Stimulated activated CD4-positive, alpha-beta T cell treated with anti-CD3 and anti-CD28 coated beads, Interleukin-12 subunit alpha, Interleukin-12 subunit beta, amount 100 ng/mL, for 24 hours (primary cell): ENCODE measurements around the gene HOXC9.

Source experiments
- DNase-seq, 2 experiments: peaks; one replicate each; pipeline ENCODE4 v3.0.0-alpha.2; 2020; ENCODE audit warnings: low read depth in 2 of 2

HOXC9 gene

DNA sequence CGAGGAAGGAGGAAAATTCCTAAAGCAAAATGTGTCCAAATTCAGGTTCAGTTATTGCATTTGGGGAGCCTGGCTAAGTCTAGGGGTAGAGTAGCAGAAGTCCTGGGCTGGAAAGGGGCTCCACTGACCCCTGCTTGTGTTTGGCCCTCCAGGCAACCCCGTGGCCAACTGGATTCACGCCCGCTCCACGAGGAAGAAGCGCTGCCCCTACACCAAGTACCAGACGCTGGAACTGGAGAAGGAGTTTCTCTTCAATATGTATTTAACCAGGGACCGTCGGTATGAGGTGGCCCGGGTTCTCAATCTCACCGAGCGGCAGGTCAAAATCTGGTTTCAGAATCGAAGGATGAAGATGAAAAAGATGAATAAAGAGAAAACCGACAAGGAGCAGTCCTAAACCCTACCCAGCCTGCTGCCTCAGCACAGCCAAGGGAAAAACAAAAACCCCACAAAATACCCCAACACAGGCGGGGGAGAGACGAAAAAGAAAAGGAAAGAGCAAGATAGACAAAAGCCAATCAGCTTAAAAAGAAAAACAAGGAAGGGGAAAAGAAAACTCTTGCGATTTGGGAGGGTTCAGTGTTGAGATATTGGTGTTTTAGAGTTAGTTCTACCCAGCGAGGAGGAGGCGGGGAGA is 2.4 kb downstream of the HOXC9 start:
- no peak for DNase-seq

DNA sequence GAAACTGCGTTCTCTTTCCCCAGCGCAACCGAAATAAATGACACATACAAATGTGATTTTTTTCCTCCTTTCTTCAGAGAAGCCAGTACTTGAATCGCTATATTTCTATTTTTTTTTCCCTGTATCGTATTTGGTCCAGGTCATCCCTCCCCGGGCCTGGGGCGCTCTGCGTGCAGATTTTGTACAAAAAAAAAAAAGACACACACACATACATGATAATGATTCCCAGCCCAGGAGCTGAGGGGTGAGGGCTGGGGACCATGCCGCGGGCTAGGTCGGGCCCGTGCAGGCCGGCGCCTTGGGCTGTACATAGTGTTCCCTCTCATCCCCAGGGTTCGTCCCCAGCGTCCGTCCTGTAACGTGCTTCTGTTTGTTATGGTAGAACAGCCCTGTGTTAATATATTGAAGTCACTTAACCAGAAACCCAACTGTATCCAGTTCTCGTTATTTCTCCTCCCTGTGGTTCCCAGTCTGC is 3.0 kb downstream of the HOXC9 start:
- DNase-seq = no peak

DNA sequence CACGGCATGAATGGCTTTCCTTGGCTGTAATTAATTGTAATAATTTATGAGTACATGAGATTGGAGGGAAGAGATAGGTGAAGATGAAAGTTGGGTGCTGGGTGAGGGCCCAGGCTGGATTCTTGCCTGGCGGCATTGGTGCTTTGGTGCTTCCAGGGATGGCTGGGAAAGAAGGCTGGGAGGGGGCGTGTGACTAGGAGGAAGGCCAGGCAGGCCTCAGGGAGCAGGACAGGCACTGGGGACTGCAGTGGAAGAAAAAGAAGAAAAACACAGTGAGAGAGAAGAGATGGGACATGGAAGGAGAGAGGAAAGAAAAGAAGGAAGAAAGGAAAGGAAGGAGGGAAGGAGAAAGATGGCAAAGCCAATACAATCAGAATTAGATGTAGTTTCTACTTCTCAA is 3.7 kb downstream of the HOXC9 start:
- DNase-seq = no peak

DNA sequence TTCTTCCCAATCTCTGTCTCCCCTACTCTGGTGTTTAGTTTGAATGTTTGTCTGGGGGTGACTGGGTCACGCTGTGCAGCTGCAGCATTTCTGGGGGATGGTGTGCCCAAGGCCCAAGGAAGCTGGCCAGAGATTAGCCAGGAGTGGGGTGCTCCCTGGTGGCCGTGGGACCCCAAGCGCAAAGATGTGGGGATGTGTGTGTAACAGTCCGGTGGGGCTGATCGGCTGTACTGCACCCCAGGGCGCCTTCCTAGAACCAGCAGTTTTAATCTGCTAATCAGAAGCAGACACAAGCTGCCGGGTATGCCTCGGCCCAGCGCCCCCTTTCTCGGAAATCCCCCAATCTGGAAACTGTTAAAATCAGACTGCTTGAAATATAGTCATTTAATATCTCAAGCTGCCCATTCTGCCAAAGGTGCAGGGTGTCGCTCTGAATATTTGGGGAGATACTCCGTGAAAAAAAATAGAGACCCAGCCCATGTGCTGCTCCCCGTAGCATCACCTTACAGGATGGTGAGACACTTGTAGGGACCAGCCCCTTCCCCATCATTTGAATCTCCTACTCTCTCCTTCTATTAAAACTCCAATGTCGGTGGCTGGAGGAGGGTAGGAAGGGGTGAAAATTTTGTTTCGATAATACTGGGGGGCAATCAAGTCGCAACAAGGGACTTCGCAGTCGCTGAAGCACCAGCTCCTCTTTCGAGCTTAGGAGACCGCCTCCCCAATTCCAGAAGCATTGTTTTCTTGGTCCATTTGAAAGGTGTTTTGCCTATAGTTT is 4.3 kb downstream of the HOXC9 start:
- DNase-seq = no peak

DNA sequence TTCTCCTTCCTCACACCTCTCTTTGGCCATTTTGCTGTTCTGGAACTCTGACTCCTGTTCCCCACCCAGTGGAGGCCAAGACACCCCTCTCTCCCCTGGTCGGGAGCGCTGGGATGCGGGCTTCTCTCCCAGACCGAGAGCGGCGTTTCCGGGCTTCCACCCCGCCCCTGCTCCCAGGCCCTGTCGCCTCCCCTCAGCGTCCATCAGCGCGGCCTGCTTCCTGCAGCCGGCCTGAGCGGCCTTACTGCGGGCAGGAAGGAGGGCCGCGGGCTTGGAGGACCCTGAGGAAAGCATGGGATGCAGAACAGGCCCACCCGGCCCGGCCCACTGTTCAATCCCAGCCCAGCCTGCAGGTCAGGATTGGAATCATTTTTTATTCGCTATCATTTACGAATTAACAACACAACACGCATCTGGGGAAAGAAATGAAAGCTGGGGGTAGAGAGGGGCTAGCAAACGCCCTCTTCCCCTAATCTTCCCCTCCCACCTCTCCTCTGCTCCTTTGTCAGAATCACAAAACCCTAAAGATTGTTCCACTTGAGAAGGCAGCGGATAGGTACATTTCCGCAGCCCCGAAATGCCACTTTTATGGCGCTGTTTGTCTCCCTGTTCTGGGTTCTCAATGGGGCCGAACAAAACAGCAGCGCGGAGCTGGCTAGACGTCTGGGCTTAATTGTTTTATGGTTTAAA is 5.0 kb downstream of the HOXC9 start:
- DNase-seq = no peak

DNA sequence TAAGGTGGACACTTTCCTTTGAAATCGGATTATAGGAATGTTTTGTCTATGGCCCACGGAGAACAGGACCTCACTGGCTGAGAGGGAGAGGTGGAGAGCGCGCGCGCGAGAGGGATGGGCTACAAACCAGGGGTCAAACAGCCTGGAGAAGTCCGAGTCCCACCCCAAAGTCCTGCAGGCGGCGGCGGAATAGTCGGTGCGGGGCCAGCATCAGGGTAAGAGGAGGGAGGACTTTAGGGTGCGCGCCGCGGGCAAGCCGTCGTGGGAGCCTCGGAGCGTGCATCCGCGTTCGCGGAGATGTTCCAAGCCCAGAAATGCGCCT is 5.5 kb downstream of the HOXC9 start:
- no peak for DNase-seq

DNA sequence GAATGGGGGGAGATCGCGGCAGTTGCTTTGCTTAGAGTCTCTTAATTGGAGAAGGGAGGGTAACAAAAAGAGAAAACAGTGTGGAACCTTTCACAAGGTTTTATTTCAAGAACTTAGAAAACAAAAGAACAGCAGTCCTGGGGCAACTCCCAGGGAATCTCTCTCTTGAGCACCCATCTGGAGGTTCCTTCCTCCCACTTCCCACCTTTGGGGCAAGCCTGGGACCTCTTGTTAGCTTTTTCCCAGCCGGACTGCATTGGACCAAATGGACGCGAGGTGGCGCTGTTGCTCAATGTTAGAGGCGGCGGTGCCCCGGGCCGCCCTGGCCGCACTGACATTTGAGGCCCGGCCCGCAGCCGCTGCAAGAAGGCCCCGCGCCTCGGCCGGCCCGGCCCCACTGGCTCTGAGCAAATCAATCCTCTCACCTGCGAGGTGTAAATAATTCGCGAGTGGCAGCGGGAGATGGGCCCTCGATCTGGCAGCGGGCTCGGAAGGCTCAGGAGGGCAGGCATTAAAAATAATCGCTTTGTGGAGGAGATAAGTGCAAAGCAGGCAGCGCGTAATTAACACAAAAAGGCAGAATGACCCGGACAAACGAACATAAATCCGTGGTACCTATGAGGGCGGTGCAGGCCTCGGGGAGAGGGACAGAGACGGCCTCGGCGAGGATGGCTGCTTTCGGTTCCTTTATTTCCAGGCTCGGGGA is 6.0 kb downstream of the HOXC9 start:
- peak; percentile 67 to 83 for DNase-seq

DNA sequence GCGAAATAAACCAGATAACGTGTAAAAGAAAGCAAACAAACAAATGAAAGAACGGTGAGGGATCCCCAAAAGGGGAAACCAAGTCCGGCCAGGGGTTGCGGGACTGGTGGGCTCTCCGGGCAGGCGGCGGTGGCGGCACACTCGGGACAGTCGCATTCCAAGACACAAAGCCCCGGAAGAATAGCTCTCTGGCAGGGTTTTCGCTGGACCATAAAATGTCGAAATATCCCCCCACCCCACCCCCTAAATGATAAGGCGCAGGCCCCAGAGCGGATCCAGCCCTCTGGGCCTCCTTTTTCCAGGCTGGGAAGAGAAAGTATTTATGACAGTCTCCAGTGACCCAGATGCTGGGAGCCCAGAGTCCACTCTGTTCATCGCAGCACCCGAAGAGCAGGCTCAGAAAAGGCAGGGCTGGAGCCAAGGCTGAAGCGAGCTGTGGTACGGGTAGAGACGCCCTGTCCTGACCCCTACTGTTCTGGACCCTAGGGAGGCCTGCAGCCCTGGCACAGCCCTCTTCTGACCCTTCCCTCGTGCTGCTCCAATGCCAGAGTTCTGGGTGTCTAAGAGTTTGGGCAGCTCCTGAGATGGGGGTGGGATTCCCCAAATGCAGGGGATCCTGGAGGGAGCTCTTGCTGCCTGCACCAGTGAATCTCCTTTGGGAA is 6.7 kb downstream of the HOXC9 start:
- no peak for DNase-seq

DNA sequence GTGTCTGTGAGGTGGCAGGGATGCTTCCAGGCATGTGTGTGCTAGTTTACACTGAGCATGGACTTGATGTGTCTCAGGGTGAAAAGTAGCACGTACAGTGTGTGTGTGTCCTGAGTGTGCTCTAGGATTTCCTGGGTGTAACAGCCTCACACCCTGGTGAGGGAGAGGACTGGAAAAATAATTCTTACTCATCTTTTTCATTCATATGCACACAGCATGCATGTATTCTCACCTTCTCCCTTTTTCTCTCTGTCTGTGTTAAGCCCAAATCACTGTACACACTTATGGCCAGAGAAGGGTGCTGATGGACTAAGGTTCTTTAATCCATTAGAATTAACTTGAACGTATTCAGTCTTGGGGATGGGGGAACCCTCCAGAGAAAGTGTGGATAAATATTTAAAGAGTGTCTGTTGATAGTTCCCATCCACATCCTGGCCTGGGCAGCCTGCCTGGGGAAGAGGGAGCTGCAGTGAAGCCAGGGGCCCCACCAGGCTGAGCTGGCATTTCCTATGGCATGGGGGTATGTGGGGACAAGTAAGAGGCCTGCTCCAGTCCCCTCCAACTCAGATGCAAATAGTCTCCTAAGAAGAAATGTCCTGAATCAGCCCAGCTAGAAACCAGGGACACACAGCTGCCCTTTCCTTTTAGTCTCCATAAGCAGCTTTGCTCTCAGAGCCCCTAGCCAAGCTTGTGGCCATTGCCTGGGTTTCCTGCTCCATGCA is 7.7 kb downstream of the HOXC9 start:
- no peak for DNase-seq

DNA sequence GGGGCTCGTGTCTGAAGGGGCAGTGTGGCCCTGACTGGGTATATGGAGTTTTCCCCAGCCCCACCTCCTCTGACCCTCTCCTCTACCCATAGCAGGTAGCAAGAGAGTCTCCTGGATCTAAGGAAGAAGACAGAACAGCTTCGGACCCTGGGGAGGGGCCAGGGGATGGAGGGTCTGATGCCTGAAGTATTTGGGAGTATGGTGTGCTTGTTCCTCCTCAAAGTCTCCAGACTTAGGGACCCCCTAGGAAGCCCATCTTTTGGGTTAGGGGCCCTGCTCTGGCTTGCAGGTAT is 8.2 kb downstream of the HOXC9 start:
- no peak for DNase-seq

DNA sequence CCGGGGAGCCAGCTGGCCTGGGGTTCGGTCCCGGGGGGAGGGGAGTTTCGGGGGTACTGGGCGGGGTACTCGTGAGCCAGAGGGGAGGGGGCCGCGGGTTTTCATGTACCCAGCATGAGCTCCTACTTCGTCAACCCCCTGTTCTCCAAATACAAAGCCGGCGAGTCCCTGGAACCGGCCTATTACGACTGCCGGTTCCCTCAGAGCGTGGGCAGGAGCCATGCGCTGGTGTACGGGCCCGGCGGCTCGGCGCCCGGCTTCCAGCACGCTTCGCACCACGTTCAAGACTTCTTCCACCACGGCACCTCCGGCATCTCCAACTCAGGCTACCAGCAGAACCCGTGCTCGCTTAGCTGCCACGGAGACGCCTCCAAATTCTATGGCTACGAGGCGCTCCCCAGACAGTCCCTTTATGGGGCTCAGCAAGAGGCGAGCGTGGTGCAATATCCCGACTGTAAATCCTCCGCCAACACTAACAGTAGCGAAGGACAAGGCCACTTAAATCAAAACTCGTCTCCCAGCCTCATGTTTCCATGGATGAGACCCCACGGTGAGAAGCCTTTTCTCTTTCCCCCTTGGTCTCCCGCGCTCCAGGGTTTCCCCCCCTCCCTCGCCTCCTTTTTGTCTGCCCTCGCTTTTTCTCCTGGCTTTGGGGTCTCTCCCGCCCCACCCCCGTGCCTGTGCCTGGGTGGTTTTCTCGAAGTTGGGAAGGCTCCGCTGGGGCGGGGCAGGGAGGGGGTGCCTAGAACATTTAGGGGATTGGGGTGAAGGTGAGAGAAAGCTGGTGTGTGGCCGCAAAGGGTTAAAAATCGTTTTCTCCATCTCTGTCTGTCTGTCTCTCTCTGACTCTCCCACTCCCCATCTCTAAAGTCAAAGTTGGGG is 9.5 kb downstream of the HOXC9 start:
- DNase-seq = no peak

DNA sequence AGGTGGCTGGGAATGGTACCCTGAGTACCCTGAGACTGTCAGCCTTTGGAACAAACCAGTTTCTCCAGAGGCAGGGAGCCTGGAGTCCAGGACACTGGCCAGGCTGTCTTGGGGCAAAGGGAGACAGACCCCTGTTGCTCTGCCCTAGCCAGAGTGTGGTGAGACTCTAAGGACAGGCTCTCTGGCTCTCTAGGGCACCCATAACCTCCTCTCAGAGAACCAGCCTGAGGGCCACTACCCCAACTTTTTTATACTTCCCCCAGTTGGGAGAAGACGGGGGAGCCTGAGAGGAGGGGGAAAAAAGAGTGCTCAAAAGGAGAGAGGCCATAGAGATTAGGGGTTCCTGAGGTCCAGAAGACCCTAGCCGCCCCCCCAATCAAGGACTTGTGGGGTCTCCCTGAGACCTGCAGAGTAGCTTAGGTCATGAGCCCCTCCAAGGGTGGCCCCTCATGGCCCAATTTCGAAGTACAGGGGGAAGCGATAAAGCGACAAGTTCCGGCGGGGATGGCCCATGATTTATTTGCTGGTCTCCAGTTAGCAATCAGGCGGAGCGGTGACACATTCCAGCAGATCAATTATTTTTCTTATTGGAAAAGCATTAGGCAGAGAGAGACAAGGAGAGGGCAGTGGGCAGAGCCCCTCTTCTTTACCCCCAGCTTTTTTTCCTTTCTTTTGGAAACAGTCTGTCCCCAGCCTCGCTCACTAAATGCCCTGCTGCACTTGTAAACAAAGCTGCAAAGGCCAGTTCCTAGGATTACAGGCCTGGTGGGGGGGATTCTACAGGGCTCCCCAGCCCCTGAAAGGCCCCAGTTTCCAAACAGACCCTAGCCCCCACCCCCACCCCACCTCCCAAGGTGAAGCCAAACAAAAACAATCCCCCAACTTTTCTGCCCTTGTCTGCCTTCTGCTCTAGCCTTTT is 10.4 kb downstream of the HOXC9 start:
- DNase-seq = no peak

DNA sequence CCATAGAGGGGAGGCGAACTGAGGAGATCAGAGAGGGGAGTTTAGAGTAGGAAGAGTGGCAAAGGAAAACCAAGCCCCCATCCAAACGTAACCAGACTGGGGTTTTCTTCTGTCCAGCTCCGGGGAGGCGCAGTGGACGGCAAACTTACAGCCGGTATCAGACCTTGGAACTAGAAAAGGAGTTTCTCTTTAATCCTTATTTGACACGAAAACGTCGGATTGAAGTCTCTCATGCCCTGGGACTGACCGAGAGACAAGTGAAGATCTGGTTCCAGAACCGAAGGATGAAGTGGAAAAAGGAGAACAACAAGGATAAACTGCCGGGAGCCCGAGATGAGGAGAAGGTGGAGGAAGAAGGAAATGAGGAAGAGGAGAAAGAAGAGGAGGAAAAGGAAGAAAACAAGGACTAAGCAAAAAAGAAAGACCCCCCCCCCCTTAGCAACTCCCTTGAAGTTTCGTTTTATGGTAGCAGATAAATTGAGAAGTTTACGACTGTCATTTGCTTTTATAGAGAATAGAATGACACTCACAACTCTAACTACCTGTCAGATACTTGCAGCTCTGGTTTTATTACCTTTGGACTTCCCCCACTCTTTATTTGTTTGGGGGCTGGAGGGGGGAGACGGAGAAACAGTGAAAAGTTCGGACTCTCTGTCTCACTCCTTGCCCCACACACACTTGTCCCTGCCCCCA is 11.2 kb downstream of the HOXC9 start:
- no peak for DNase-seq

DNA sequence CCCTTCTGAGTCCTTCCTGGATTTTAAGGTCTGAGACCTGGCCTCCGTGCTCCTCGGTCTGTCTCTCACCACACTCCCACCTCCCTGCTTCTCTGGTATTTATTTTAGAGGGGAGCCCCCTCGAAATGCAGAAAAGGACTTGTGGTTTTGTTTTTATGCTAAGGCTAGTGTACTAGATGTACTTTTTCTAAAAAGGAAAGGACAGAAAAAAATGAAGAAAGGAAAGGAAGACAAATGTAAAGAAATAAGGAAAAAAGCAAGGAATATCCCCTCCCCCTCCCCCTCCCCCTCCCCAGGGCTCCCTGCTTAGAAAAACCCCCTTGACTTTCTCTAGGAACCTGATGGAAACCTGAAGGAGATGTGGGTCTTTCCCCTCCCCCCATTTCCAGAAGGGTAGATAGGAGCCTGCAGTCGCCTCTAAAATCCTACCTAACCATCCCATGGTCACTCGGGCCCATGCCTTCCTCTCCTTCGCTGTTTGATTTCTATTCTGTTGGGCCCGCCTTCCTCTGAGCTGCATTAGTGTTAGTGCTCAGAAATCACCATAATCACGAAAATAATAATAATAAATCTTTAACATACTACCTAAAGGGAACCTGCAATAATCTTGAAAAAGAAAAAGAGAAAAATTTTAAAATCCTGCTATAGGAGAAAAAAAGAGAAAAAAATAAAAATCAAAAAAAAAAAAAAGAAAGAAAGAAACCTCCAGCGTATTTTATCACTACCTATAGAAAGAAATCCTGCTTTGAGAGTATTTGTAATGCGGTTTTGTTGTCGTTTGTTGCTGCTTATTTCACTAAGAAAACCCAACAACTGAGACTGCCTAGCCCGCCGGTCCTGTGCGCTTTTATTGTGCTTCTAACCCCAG is 11.9 kb downstream of the HOXC9 start:
- DNase-seq = no peak

DNA sequence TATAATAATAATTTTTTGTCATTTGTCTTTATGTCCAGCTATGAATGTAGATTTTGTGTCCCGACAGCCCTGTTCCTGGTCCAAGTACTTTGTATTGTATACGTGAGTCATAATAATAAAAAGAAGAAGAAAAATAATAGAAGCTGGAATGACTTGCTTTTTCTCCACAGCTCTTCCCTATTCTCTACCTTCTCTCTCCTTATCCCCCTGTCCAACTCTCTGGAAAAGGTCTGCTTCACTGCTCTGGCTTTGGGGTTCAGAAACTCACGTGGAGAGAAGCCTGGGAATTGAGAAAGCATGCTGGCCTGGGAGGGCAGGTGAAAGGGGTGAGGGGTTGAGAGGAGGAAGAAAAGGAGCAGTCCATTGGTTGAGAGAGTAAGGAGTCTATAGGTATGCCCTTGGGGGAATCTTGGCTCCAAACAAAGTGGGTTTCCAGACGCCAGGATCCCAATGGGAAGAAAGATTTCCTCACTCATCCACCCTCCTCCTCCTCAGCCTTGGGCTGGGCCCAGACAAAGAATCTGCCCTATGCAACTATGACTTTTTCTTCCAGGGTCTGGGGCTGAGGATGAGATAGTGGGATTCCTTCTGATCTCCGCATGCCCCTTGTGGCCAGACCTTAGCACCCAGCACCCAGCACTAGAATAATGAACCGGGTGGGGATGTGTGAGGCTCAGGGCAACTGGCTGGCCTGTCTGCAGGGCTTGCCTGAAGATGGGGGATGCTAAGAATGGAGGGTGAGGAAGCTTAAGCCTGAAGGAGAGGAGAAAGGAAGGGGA is 12.9 kb downstream of the HOXC9 start:
- no peak for DNase-seq

DNA sequence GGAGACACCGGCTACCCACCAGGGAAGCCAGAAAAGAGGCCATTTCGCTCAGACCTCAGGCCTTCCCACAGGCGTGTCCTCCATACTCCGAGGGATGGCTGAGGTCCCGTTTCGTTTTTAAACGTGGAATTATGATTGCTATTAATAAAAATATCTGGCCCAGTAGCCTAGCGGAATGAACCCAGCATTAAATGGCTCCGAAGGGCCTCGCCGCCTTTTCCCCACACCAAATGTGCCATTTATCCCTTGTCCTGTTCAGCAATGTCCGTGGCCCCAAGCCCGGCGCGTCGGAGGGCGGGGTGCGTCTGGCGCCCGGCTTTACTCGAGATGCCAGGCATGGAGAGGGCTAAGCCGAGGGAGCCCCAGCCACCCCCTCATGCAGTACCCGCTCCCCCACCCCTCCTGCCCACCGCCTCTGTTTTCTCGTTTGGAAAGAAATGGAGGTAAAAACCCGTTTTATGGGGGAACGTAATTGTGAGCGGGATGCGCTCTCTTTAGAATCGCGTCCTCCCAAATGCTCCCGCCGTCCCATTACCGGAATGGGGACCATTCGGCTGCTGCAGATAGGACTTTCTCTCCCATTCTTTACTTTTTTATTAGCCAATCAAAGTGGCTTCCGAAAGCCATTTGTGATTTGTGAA is 14.5 kb downstream of the HOXC9 start:
- DNase-seq = no peak
